Fibroblast of mammary gland (primary cell): Measurements from ENCODE around the gene UBE2Q1.

ENCODE experiments used
- DNase-seq: peaks from one replicate; pipeline ENCODE4 v3.0.0-alpha.2; 2010; ENCODE audit warnings: low read depth
- H3K4me3 ChIP-seq: 2 replicates; pipeline ENCODE4 v1.5.1; 2011; ENCODE audit warnings: low read depth, mild to moderate bottlenecking, low read length, moderate library complexity; ENCODE audit not compliant: control insufficient read depth
- TF ChIP-seq, protein P1 (sequence below): conservative IDR thresholded peaks from 2 replicates; pipeline ENCODE4 v1.5.1; 2011; ENCODE audit warnings: low read depth, low read length, inconsistent platforms; ENCODE audit not compliant: control insufficient read depth, insufficient read depth

The UBE2Q1 gene

DNA sequence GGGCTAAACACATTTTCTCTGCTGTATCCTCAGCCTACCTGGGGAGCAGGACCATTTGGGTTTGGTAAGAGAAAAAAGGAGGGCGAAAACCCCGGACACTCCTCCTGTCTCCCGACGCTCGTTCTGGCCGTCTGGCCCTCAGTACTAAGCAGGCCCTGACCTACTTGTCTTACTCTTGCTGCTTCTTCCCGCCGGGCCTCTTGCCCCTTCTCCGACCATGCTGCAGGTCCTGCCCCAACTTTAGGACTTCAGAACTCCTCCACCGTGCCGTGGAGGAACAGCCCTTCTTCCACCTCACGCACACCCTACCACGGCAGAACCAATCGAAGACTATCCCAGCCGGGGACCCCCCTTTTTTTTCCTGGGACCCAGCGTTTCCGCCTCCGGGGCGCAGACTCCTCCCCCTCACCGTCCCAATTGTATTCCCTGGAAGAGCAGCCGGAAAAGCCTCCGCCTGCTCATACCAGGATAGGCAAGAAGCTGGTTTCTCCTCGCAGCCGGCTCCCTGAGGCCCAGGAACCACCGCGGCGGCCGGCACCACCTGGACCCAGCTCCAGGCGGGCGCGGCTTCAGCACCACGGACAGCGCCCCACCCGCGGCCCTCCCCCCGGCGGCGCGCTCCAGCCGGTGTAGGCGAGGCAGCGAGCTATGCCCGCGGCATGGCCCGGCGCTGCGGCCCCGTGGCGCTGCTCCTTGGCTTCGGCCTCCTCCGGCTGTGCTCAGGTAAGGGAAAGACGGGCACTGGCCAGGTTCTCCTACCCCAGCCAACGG, 9.1 kb upstream of the UBE2Q1 start, which contains the start of gene CHRNB2:
TSS of gene CHRNB2 (plus strand) at position 393 of the 771 bp plus-strand sequence. CDS start at position 660, 267 bp downstream.
- peak within 1 kb of the TSS; percentile 9 for H3K4me3 ChIP-seq
- TF ChIP-seq, protein P1, sequence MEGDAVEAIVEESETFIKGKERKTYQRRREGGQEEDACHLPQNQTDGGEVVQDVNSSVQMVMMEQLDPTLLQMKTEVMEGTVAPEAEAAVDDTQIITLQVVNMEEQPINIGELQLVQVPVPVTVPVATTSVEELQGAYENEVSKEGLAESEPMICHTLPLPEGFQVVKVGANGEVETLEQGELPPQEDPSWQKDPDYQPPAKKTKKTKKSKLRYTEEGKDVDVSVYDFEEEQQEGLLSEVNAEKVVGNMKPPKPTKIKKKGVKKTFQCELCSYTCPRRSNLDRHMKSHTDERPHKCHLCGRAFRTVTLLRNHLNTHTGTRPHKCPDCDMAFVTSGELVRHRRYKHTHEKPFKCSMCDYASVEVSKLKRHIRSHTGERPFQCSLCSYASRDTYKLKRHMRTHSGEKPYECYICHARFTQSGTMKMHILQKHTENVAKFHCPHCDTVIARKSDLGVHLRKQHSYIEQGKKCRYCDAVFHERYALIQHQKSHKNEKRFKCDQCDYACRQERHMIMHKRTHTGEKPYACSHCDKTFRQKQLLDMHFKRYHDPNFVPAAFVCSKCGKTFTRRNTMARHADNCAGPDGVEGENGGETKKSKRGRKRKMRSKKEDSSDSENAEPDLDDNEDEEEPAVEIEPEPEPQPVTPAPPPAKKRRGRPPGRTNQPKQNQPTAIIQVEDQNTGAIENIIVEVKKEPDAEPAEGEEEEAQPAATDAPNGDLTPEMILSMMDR, result no peak

DNA sequence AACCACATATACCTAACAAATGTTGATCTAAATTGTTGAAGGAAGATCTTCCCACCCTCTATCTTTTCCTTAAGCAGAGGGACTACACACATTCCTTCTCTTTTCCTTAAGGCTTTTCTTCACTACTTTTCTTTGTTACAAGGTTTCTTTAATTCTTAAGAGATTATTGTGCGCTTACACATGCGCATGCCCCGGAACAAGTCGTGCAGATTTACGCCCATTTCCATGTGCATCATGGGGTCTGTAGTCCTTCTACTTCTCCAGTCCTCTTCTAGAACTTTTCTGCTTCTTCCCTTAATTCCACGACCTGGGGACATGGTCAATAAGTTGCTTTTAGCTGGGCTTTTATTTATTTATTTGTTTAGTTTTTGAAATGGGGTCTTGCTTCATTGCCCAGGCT, 7.4 kb upstream of the UBE2Q1 start:
- TF ChIP-seq, protein P1, result no peak
- no peak for DNase-seq
- no peak overlapping the region for H3K4me3 ChIP-seq

More for the DNA sequence above, 9.1 kb upstream of the UBE2Q1 start, which contains the start of gene CHRNB2:
- peak; percentile 19 for DNase-seq

DNA sequence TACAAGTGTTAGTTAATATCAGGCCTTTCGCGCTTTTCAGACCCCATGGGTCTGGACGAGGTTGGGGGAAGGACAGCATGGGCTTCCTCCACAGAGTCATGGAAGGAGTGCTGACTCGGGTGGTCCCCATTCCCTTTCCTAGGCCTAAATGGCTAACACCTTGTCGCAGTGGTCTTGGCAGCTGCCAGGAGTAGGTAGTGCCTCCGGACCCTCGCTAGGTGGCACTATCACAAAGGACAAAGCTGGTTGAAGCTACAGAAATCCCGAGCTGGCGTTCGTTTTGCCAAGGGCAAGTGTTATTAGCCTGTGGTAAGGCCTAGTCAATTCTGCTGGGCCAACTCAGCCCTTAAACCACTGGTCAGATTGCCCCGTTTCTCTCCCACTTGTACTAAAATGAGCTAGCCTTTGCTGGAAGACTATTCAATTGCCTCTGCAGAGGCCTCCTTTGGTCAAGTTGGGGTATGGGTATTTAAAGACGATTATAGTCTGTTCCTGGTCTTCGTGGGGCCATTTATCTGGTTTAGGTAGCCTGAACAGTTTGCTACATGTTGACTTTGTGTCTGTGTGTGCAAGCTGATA, 1.1 kb upstream of the UBE2Q1 start:
- TF ChIP-seq, protein P1, result peak; percentile 95
- DNase-seq, result peak; percentile 95
- H3K4me3 ChIP-seq, result peak overlapping the region; percentile 67

DNA sequence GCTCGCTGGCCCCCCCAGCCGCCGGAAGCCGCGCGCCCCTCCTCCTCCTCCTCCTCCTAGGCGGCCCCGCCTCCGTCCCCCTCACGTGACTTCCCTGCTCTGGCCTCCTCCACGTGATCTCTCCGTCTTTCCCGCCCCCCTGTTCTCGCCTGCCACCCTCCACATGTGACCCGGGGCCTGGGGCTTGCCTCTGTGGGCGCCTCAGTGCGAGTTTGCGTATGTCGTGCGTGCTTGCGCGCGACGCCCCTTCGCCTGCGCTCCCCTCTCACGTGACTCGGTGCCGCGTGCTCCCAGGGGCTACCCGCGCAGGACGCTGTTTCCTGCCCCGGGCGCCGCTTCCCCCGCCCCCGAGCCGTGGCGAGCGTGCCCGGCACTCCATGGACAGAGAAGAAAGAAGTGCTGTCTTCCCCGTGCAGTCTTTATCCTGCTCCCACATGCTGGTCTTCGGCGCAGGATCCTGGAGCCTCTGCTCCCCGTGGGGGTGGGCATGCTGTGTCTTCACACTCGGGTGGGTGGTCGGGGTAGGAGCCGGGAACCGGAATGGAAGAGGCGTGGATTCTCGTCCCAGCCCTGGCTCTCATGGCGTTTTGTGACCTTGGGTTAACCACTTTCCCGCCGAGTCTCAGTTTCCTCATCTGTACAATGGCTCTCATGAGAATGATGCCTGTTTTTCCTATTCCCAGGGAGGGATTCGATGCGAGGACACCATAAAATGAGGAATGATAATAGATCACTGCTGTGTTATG, 431 bp upstream of the UBE2Q1 start:
- peak overlapping the region; percentile 67 for H3K4me3 ChIP-seq
- DNase-seq, result peak; percentile 98
- TF ChIP-seq, protein P1, result no peak

DNA sequence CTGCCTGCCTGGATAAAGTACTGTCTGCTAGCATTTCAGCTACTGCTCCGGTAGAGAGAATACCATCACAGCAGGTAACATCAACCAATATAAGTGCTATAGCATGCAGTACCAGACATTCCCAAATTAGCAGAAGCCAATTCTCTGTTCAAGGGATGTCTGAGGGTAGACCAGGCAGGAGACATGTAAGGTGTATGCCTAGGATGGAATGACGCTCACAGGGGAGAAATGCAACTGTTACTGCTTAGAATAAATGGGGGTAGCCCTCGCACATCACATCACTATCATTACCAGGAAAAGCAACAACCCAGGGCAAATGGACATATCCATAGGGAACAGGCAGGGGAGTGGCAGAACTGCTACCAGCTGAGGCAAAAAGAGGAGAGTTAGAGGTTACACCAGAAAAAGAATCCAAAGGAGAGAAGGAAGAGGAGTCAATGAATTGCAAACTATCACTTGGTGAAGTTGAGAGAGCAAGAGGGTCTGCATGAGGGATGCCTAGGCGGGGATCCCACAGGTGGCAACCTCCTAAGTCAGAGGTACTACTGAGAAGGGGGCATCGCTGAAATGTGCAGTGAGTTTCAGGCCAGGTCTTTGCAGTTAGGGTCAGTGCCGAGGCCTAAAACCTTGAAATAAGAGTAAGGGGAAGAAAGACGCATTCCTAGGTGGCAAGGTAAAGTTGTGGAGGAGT, 1.1 kb downstream of the UBE2Q1 start:
- H3K4me3 ChIP-seq, result peak overlapping the region; percentile 87
- DNase-seq, result no peak
- TF ChIP-seq, protein P1, result no peak

DNA sequence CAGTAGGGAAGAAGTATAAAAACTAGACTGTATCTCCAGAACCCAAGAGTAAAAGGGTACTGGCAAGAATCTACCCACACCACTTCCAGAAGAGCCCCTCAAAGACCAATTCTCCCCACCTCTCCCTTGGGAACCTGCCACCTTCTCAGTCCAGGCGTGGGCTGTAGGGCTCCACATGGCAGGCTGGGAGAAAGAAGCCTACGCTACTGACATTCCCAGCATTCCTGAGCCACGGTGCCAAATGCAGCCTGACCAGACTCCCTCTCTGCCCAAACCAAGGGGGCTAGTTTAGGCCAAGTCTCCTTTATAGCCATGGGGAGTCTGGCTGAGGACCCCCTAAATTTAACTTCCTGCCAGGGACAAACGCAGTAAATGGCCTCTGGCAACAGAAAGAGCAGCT, 2.0 kb downstream of the UBE2Q1 start:
- peak overlapping the region; percentile 87 for H3K4me3 ChIP-seq
- TF ChIP-seq, protein P1, result no peak

More for the DNA sequence above, 2.0 kb downstream of the UBE2Q1 start:
- DNase-seq, result peak; percentile 8
